GM19438 (cell line): ENCODE data around the gene DCUN1D2.

Experiments used
- ATAC-seq: cut with Tn5 transposase; IDR thresholded peaks from one replicate; pipeline ENCODE4 v1.9.1; 2021; ENCODE audit warnings: low read depth; ENCODE audit not compliant: unreplicated experiment

The DCUN1D2 gene

DNA sequence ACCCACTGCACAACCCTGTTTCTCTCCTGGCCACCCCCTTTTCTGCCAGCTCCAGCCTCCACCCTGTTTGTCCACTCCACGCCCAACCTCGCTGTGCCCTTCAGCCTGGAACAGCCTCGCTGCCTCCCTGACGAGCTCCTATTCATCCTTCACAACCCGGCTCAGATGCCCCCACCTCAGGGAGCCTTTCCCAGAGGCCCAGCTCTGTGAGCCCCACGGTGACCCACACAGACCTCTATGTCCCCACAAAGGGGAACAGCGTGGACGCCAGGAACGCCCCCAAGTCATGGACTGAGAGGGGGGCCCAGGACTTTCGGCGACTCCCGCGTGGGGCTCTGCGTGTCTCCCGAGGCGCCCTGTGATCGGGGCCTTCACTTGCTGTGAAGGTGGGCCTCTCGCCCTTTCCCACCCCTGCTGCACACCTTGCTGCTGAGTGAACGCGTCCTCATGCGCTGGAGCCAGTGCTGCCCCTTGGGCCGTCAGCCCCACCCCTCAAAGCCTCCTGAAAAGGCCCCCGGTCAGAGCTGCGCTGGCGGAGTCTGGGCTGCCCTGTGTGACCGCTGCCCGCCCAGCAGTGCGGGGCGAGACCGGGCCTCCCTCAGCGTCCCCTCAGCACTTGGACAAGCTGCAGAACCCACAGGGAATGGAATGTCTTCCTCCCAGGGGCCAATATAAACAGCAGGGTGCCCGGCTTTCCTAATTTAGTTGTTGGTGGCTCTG lies 77.2 kb downstream of the DCUN1D2 start:
- no peak for ATAC-seq

DNA sequence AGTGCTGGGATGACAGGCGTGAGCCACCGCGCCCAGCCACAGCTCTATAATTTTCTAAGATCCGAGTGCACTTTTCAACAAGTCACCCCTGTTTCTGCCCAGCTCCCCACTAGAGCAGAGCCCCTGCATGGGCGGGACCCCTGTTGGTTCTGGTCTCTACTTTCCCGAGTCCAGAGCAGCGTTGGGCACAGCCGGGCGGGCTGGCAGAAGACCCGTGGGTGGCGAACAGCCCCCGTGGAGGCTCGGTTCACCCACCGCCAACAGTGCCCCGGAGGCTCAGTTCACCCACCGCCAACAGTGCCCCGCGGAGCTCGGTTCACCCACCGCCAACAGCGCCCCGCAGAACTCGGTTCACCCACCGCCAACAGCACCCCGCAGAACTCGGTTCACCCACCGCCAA lies 78.1 kb downstream of the DCUN1D2 start:
- no peak for ATAC-seq

DNA sequence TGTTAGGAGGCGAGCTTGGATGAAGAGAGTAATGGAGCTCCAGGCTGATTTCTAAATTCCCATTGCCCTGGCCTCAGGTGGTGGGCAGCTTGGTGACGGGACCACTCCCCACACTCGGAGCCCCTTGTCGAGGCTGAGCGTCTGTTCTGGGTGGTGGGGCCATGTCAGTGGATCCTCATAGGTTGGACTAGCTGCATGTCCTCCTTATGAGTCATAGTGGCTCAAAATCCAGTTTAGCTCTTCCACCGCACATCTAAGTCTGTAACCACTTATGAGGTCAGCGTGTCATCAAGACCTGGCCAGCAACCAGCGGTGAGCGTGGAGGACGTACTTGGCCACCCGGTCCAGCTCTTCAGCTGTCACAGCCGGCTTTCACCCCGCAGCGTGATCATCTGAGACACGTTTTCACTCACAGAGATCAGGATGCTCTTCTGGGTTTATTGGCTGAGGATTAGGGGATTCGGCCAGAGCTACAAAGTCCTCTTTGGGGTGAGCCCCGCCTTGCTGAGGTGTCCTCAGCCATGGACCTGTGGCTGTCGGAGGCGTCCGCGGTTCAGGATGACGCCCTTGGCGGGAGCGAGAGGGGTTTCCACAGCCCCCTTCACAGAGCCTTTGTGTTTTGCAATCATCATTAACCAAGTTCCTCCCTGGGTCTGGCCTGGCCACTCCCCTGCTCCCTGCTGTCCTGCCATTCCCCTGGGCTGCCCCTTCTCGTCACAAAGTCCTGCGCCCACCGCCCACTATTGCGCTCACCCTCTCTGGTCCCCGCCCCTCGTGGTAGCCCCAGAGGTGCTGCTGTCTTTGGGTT lies 79.1 kb downstream of the DCUN1D2 start:
- no peak for ATAC-seq

DNA sequence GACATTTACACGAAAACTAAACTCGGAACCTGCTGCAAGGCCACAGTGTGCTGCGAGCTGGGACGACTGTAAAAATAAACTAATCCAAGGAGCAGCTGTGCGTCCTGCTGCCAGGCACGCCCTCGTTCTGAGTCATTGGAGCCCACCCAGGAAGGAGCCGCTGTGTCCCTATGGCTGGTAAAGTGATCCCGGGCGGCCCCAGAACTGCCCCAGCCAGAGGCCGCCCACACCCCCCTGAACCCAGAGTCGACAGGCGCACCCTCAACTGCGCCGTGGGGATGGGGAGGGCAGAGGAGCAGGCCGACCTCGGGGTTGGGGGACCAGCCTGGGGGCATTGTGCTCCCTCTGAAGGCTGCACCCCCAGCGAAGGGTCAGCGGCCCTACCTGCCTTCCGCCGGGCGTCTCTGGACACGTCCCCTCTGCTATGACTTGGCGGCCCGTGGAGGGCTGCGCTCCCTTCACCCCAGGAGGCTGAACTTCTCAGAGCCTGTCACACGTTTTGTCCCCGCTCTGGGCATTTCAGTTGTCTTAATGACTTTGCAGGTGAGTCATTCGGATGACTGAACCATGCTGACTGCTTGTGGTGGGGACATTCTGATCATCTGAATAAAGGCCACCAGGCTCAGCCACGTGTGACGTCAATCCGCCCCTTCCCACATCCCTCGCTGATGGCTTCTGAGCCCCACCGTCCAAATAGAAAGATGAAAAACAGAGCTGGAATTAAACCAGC lies 79.9 kb downstream of the DCUN1D2 start:
- no peak for ATAC-seq

DNA sequence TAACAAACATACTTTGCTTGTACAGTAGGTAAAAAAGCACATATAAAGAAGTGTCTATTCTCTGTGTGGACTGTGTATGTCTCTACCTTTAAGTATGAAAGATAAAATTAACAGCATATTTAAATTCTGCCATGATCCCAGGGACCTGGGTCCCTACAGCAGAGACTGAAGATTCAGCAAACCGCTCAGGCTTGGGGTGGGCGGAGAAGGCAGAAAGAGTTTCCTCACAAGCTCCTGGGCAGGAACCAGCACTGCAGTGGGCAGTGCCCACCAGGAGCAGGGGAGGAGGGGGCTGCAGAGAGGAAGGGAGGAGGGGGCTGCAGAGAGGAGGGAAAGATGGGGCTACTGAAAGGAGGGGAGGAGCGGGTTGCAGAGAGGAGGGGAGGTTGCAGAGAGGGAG lies 81.9 kb downstream of the DCUN1D2 start:
- ATAC-seq: no peak

DNA sequence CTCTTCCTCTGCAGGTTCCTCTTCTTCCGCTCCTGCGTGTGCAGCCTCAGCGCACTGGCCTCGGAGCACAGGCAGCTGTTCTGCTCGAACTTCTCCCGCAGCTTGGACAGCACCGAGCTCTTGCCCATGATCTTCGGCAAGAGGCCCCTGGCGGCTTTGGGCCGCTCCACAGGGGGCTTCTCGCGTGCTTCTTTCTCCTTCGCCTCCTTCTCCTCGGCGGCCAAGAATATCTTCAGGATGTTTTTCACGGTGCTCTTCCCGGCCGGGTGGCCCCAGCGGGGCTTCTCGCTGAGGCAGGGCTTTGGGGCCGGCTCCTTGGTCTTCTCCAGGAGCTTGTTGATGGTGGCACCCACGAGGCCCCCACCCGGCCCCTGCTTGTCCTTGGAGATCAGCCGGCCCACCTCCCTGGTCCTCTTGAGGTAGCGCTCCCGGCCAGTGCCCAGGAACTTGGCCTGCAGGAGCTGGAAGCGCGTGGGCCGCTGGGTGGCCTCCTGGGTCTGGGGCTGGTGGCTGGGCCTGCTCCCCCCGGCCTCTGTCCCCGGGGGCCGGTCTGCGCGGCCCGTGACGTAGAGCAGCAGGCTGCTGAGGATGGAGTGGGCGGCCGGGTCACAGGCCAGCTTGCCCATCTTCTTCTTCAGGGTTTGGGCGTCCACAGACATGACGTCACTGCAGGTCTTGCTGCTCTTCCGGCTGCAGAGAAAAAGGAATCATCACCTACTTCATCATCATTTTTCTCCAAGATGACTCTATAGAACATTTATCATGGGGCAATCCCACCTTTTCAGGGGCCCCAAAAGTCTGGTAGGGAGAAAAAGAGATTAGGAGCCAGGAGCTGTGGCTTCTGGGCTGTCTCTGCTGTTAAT lies 82.7 kb downstream of the DCUN1D2 start:
- no peak for ATAC-seq

DNA sequence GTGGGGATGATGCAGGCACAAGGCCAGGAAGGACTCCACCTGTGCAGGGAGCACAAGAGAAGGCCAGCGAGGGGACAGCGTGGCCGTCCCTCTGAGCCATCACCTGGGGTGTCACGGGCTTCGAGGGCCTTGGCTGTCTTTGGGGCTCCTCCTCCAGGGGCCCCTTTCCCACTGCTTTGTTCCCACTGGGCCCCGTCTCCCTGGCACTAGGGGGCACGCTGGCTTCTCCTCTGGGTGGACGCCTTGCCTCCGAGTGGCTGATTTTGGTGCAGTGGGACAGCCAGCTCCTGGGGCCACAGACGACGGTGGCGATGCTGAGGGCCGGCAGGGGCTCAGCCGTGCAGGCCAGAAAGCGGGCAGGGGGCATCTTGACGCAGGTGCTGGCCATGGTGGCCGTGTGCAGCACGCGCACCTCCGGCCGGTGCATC lies 83.4 kb downstream of the DCUN1D2 start:
- ATAC-seq: no peak

DNA sequence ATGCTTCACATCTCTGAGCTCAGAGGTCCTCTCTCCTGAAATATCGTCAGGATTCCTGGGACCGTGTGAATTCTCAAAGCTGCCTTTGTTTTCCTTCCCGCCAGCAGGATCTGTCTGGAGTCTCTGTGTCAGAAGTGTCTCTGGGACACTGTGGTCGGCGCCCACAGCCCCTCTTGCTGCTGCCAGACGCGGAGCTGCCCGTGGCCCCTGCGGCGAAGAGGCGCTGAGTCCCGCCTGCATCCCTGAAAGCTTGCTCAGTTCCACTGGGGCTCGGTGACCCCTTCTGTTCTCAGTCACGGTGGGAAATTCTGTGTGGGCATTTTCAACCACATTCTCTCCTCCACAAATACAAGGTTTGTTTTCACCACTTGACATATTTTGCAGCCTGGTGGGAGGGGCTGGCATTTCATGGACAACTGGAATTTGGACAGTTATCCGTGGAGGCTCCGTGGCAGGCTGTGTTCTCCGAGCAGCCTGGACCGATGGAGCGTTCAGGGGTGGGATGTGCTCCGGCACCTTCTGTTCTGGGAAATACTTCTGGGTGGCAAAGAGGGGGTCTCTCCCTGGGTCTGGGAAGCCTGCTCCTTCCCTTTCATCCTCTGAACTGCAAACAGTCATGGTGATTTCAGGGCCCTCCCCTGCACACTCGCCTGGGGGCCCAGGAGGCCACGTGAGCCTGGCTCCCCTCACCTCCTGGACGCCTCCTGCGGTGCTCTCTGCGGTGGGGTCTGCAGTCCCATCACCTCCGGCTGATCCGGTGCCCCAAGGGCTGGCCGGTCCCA lies 84.0 kb downstream of the DCUN1D2 start:
- no peak for ATAC-seq
